ENCODE measurements around the gene KCND3. TPM values are rescaled to one million over a fixed set of nuclear protein-coding genes. Genes with fewer than 3 reads are reported as not detected.

KCND3 gene
- total and polyA plus RNA-seq, 2 of the 4 experiments (the other 2 are of a cell fraction): under 0.01 to 0.03 TPM

DNA sequence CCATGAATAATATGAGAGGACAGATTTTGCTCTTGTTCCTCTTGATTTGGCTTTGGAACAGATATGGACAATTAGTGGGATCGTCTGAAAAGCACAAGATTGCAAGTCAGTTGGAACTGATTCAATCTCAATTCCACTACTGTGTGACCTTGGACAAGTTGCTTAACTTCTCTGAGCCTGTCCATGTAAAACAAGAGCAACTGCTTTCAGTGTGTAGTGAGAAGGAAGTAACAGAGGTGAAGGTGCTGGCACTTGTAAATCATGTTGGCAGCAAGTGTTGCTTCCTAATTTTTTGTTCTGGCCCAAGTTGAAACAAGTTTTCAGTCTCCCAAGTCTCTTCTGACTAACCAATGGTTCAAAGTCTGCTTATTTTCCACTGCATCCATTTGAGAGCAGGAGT, 265.6 kb downstream of the KCND3 start:
- peaks cover 25% of the 10 kb centered on the region for H3K9me1 ChIP-seq (ENCODE audit: insufficient read depth, low read length)
- no peak overlapping the region for H2BK20ac ChIP-seq (ENCODE audit: low read depth, low read length)
- no peak overlapping the region for H3K9ac ChIP-seq (ENCODE audit: low read depth, low read length)
- CTCF ChIA-PET: no interaction called here
- no peaks in the 10 kb centered on the region for H3K27me3 ChIP-seq (ENCODE audit: control insufficient read depth, insufficient read depth, low read length)
- no TSS peak for BruUV-seq (replicated peaks)
- no peak overlapping the region for H3K27ac ChIP-seq (ENCODE audit: insufficient read depth, low read length)
- H4K5ac ChIP-seq (ENCODE audit: low read depth, low read length): no peak overlapping the region
- H3K36me3 ChIP-seq (ENCODE audit: control insufficient read depth, insufficient read depth, low read length): peaks cover 5% of the 10 kb centered on the region; the same call in 1 of the 2 replicates
- no peaks in the 10 kb centered on the region for H3K9me3 ChIP-seq (ENCODE audit: control insufficient read depth, insufficient read depth, low read length)
- no peak overlapping the region for H3K4me2 ChIP-seq (ENCODE audit: low read depth, low read length)
- H2AK9ac ChIP-seq (replicated peaks; ENCODE audit: low read depth, low read length, poor library complexity): no peak overlapping the region
- H2AK5ac ChIP-seq (ENCODE audit: low read depth, low read length): no peak overlapping the region
- dilution Hi-C loops (cut with HindIII; ENCODE audit: low sequenced_read_pairs, unreplicated experiment) (no loop called here), intact Hi-C loops (cut with micrococcal nuclease) (no loop called here), in situ Hi-C loops (cut with MboI; ENCODE audit: low sequenced_read_pairs) (no loop called here)
- no peaks in the 10 kb centered on the region for H4K20me1 ChIP-seq (ENCODE audit: insufficient read depth, low read length)
- H3K23ac ChIP-seq (ENCODE audit: low read depth, low read length): no peak overlapping the region
- no peak overlapping the region for H3K56ac ChIP-seq (ENCODE audit: extremely low read depth, insufficient read depth, low read length)
- H2AFZ ChIP-seq (replicated peaks; ENCODE audit: low read length, poor library complexity): no peak overlapping the region
- no peak overlapping the region; the same call in 2 of the 3 replicates for H2BK15ac ChIP-seq (ENCODE audit: low read depth, low read length)
- ATAC-seq (ENCODE audit: low read depth) (no peak), DNase-seq (no peak)
- peaks cover 0 to 3% of the 10 kb centered on the region in 2 experiments; a peak in 1 of 4 replicates for H3K79me1 ChIP-seq (ENCODE audit: low read depth in 1 of 2, low read length in 2 of 2)
- H3K14ac ChIP-seq (replicated peaks; ENCODE audit: low read depth, low read length): no peak overlapping the region
- H2BK120ac ChIP-seq (ENCODE audit: low read depth, low read length): no peak overlapping the region
- H2BK5ac ChIP-seq (ENCODE audit: low read depth, low read length, poor library complexity, severe bottlenecking): no peak overlapping the region
- peaks cover 12% of the 10 kb centered on the region for H3K4me1 ChIP-seq (ENCODE audit: control insufficient read depth, insufficient read depth, low read length)
- no peak for TF ChIP-seq CHD1 (IDR thresholded peaks at IDR 0.05; ENCODE audit: low read depth, low read length)
- TF ChIP-seq MAFK (IDR thresholded peaks at IDR 0.05; ENCODE audit: low read depth, low read length): no peak
- TF ChIP-seq, protein P1, sequence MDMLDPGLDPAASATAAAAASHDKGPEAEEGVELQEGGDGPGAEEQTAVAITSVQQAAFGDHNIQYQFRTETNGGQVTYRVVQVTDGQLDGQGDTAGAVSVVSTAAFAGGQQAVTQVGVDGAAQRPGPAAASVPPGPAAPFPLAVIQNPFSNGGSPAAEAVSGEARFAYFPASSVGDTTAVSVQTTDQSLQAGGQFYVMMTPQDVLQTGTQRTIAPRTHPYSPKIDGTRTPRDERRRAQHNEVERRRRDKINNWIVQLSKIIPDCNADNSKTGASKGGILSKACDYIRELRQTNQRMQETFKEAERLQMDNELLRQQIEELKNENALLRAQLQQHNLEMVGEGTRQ (IDR thresholded peaks at IDR 0.05; ENCODE audit: low read depth, low read length): no peak
- TF ChIP-seq MXI1 (IDR thresholded peaks at IDR 0.05; ENCODE audit: borderline replicate concordance, low read depth, low read length): no peak
- TF ChIP-seq SMC3 (IDR thresholded peaks at IDR 0.05; ENCODE audit: low read depth, low read length): no peak
- TF ChIP-seq RAD21 (IDR thresholded peaks at IDR 0.05; ENCODE audit: low read length): no peak
- TF ChIP-seq POLR2A (IDR thresholded peaks at IDR 0.05; ENCODE audit: low read depth, low read length): no peak
- TF ChIP-seq MAZ (IDR thresholded peaks at IDR 0.05; ENCODE audit: borderline replicate concordance, low read depth, low read length): no peak
- no peak for TF ChIP-seq RFX5 (IDR thresholded peaks at IDR 0.05; ENCODE audit: low read depth, low read length)
- no peak overlapping the region for H3K4me3 ChIP-seq (ENCODE audit: insufficient read depth, low read depth, low read length)
- no peak overlapping the region for H4K8ac ChIP-seq (ENCODE audit: low read depth in 2 of 2, low read length in 2 of 2)
- no peak overlapping the region for H4K91ac ChIP-seq (ENCODE audit: insufficient read depth, low read depth, low read length)
- H3K4ac ChIP-seq (ENCODE audit: low read depth, low read length): no peak overlapping the region
- no CpG with 5 or more reads among the region's 1 CpG for WGBS, 2 experiments (ENCODE audit: extremely low coverage in 2 of 2, insufficient read length in 1 of 2)
- POLR2A ChIA-PET (ENCODE audit: unreplicated experiment): no interaction called here
- no peak overlapping the region for H3K18ac ChIP-seq (ENCODE audit: low read depth, low read length)

All from IMR-90 (cell line).